HG03159 (cell line): ENCODE results near the gene MTRF1L.
"Not testable (repeated sequence)": the region's sequence is repeated elsewhere in the genome, so short reads cannot be mapped to it uniquely, and the experiment has no call there.

Source experiments
- ATAC-seq: cut with Tn5 transposase; IDR thresholded peaks from one replicate; pipeline ENCODE4 v1.9.1; 2021; ENCODE audit warnings: mild to moderate bottlenecking, moderate library complexity; ENCODE audit not compliant: unreplicated experiment

Gene MTRF1L

GRCh38 chr6:152975204-152975915, 27.1 kb downstream of the MTRF1L start:
- ATAC-seq = peak; percentile 59

DNA sequence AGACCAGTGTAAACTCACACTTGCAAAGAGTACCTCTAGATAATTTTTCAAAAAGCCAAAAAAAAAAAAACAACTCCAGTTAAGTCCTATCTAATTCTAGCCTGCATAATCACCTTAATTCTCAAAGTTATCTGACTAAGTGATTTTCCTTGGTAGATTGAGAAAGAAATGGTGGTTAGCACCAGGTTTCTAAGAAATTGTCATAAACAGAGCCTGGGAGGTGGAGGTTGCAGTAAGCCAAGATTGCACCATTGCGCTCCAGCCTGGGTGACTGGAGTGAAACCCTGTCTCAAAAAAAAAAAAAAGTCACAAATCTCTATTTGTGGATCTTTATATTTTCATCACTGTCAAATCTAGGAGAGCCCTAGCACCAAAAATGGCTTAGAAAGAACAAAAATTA, 28.6 kb downstream of the MTRF1L start:
- ATAC-seq = no peak

DNA sequence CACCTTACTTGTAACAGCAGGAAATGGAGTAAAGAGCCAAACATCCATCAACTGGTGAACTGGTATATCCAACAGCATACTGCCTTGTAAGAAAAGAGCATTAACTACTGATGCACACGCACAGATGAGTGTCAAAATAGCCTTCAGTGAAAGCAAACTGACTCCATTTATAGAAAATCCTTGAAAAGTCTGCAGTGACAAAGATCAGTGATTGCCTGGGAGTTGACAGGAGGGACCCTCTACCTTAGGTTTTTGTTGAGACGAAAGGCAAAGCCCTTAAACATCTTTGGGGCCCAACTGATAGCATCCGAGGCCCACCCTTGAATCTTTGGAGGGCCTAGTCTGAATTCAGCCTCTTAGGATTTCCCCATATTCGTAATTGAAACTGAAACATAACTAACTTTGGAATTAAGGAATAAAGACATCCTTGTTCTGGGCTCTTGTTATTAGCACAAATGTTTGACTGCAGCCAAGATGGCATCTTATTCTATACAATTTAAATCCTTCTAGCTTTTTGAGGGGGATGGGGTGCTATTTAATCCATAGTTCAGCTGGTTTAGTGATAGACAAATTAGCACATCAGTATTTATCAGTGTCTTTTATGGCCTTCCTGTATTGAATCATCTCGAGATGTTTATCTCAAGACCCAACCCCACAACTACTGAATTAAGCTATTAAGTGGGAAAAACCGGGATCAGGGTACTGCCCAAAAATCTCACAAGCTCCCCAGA, 32.7 kb downstream of the MTRF1L start:
- ATAC-seq = no peak

DNA sequence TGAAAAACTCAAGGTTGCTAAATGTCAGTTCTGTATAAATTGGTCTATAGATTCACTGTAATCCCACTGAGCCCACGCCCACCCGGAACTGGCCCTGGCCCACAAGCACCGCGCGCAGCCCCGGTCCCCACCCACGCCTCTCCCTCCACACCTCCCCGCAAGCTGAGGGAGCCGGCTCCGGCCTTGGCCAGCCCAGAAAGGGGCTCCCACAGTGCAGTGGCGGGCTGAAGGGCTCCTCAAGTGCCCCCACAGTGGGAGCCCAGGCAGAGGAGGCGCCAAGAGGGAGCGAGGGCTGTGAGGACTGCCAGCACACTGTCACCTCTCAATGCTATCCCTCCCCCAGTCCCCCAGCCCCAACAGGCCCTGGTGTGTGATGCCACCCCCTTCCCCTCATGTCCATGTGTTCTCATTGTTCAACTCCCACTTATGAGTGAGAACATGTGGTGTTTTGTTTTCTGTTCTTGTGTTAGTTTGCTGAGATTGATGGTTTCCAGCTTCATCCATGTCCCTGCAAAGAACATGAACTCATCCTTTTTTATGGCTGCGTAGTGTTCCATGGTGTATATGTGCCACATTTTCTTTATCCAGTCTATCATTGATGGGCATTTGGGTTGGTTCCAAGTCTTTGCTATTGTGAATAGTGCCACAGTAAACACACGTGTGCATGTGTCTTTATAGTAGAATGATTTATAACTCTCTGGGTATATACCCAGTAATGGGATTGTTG, 36.2 kb downstream of the MTRF1L start:
- not testable (repeated sequence) for ATAC-seq

GRCh38 chr6:152959333-152959732, 43.2 kb downstream of the MTRF1L start:
- no peak for ATAC-seq

DNA sequence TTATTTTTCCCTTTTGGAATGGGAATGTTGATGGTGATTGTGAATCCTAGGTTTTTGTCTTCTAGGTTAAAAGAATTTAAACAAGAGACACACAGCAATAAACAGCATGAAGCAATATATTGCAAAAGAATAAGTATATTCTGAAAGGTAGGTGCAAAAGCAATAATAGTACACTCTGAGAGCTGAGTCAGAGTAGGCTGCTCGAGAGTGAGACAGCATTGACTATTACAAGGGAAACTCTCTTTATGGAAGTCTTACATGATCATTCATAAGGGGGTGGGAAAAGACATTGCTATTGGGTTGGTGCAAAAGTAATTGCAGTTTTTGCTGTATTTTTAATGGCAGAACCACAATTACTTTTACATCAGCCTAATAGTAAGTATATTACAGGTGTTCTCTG, 44.7 kb downstream of the MTRF1L start:
- ATAC-seq = no peak

DNA sequence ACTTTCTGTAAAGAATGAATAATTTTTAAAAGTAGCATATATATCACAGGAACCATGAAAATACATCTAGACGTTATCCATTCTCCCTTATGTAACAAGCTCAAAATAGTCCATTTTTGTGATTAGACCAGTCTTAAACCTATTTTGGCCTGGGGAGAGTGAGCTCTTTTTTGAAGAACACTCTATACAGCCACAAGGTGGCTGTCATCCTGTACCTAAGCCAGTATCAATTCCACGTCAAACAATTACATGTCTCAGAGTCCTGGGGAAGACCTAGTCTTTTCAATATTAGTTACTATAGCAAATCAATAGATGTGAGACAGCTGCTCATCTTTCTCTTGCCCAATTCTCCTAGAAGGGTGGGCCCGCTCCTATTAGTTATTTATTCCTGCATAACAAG, 48.1 kb downstream of the MTRF1L start:
- no peak for ATAC-seq

DNA sequence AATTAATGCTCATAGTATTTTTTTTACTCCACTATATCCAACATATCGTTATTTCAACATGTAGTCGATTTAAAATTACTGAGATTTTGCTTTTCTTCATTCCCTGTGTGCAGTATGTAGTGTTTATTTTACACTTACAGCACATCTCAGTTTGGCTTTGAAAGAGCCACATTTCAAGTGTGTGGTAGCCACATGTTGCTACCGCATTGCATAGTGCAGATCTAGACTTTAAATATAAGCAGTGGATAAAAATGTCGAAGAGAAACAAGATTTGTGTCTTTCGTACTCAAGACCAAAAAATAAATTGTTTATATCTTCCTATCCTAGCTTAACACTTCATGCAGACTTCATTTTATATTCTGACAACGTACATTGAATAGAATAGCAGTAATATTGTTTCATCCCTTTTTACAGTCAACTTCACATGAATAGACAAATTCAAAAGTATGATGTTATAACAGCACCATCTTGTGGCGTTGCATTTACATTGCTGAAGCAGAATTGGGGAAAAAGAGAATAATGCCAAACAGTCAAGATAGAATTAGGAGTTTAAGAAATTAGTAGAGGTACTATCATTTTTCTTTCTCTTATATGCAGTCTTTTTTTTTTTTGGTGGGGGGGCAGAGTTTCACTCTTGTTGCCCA, 49.5 kb downstream of the MTRF1L start:
- no peak for ATAC-seq

DNA sequence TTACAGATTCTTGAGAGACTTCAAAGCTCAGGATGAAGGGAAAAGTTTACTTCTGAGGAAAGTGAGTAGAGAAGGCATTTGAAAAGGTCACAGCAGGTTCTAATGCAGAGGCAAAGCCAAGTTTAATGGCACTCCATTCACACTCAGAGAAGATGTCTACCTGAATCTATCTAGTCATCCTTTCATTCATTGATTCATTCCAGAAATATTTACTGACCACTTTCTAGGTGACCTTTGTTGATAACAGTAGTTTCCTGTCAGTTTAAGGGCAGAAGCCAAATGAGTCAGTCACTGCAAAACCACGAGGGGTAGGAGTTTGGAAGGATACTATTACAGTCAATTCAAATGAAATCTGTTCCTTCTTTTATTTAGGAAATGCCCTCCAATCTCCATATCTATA, 50.5 kb downstream of the MTRF1L start:
- ATAC-seq = no peak

GRCh38 chr6:152950240-152950639, 52.3 kb downstream of the MTRF1L start:
- no peak for ATAC-seq

DNA sequence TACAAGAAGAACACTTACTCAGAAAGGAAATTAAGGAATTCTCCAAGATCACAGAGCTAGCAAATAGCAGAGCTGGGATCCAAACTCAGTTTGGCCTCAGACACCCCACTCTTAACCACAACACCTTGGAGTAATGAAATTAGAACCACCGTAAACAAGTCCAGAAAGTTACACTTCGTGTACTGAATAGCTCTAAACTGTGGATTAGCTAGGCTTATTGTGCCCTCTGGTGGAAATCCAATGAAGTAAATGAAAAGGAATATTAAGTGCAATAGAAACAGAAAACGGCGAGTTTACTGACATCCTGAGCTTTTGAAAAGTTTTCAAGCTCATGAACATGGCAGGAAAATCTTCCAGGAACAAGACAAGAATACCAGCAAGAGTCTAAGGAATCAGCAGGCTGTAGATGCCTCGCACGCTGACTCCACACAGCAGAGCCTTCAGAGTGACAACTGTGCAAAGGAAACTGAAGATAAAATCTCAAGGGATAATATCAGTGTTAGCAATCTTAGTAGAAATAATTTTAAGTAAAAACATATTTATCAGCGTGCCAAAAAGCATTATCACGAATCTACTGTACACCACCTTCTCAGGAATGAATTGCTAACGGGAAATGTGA, 54.2 kb downstream of the MTRF1L start:
- peak; percentile 90 for ATAC-seq

DNA sequence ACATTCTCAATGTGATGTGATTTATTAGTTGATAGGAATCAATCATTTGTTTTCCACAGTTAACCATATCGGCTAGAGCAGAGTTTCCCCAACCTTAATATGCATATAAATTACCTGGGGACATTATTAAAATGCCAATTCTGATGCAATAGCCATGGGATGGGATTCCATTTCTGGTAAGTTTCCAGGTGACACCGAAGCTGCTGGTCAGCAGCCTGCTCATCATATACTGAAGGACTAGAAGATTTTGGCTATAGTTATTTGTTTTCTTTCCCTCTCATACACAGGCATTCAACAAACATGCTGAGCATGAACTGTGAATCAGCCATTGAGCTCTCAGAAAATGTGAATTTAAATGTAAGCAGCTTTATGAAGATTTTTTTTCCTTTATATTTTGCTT, 55.5 kb downstream of the MTRF1L start:
- no peak for ATAC-seq

- ATAC-seq = no peak
Observed at GRCh38 chr6:152946484-152946883, 56.0 kb downstream of the MTRF1L start.

DNA sequence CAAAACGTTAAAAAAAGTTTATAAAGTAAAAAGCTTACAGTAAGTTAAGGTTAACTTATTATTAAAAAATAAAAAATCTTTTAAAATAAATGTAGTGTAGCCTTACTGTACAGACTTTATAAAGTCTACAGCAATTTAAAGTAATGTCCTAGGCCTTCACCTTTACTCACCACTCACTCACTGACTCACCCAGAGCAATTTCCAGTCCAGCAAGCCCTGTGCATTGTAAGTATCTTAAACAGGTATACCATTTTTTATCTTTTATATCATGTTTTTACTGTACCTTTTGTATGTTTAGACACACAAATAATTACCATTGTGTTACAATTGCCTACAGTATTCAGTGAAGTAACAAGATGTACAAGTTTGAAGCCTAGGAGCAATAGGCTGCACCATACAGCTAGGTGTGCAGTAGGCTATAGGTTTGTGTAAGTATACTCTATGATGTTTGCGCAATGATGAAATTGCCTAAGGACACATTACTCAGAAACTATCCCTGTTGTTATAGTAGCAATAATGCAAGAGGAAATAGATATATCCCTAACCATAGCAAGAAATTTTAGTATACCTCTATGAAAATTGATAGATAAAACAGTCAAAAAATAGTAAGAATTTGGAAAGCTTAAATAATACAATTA, 59.1 kb downstream of the MTRF1L start:
- no peak for ATAC-seq

GRCh38 chr6:152942319-152942869, 60.1 kb downstream of the MTRF1L start:
- ATAC-seq = no peak

DNA sequence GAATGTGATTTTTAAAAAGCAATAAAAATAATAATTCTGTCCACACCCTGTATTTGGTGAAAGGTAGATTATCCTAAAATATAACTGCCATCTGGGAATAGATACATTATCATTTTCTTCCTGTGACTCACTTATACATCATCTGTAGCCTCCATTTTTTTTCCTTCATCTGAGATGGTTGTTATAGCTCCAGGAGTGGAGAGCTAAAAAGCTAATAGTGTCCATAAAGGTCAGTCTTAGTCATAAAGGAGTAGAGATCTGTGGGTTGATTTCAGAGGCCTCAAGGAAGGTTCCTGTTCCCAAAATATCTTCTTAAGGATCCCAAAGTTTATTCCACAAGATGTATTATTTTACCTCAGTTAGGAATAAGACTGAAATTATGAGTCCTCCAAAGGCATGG, 60.8 kb downstream of the MTRF1L start:
- ATAC-seq = no peak
